ENCODE measurements around the gene TNFRSF18. TPM values are rescaled to one million over a fixed set of nuclear protein-coding genes. Genes with fewer than 3 reads are reported as not detected.
A peak's percentile ranks its signal among the peaks of the same experiment; 100 is the strongest.

The TNFRSF18 gene
- total RNA-seq, 1 experiment from 2014 or later = not detected

GRCh38 chr1:1240822-1241587, 34.6 kb upstream of the TNFRSF18 start:
- DNase-seq (ENCODE audit: low spot score) = no peak

GRCh38 chr1:1240348-1240732, 33.9 kb upstream of the TNFRSF18 start:
- no peak for DNase-seq (ENCODE audit: low spot score)

GRCh38 chr1:1239614-1240347, 33.4 kb upstream of the TNFRSF18 start:
- DNase-seq (ENCODE audit: low spot score) = no peak

GRCh38 chr1:1239227-1239613, 32.8 kb upstream of the TNFRSF18 start:
- no peak for DNase-seq (ENCODE audit: low spot score)

- DNase-seq (ENCODE audit: low spot score) = no peak
Measured at GRCh38 chr1:1238702-1239178, 32.3 kb upstream of the TNFRSF18 start.

GRCh38 chr1:1237874-1238701, 31.7 kb upstream of the TNFRSF18 start:
- DNase-seq (ENCODE audit: low spot score) = no peak

- no peak for DNase-seq (ENCODE audit: low spot score)
Measured at GRCh38 chr1:1236945-1237873, 30.8 kb upstream of the TNFRSF18 start.

- no peak for DNase-seq (ENCODE audit: low spot score)
Measured at GRCh38 chr1:1236176-1236763, 29.9 kb upstream of the TNFRSF18 start.

GRCh38 chr1:1235016-1235744, 28.8 kb upstream of the TNFRSF18 start:
- no peak for DNase-seq (ENCODE audit: low spot score)

- DNase-seq (ENCODE audit: low spot score) = no peak
Measured at GRCh38 chr1:1234180-1234808, 27.9 kb upstream of the TNFRSF18 start.

- DNase-seq (ENCODE audit: low spot score) = no peak
Measured at GRCh38 chr1:1233567-1233892, 27.1 kb upstream of the TNFRSF18 start.

- DNase-seq (ENCODE audit: low spot score) = no peak
Measured at GRCh38 chr1:1232796-1233566, 26.6 kb upstream of the TNFRSF18 start.

GRCh38 chr1:1232208-1232795, 25.9 kb upstream of the TNFRSF18 start, which contains the start of gene B3GALT6:
TSS of gene B3GALT6 (plus strand) at chr1:1232237. CDS start at chr1:1232279, 42 bp downstream.
- DNase-seq (ENCODE audit: low spot score) = no peak

GRCh38 chr1:1231400-1232207, 25.2 kb upstream of the TNFRSF18 start, which contains the start of gene SDF4:
TSS of gene SDF4 (minus strand) at chr1:1232001. CDS start at chr1:1228772, 3,229 bp downstream.
- peak; percentile 75 for DNase-seq (ENCODE audit: low spot score)

GRCh38 chr1:1230656-1231399, 24.4 kb upstream of the TNFRSF18 start:
- DNase-seq (ENCODE audit: low spot score) = peak; percentile 56

- DNase-seq (ENCODE audit: low spot score) = no peak
Measured at GRCh38 chr1:1229770-1230169, 23.4 kb upstream of the TNFRSF18 start.

All from A172 (cell line).